RPMI8226 (cell line): ENCODE results near the gene CD52.

ENCODE experiments used
- DNase-seq: peaks from one replicate; pipeline ENCODE4 v3.0.0-alpha.2; 2015

CD52 gene

GRCh38 chr1:26335774-26336476 is 18.2 kb downstream of the CD52 start:
- DNase-seq = no peak

GRCh38 chr1:26336477-26337205 is 18.9 kb downstream of the CD52 start:
- peak; percentile 97 for DNase-seq

GRCh38 chr1:26337206-26337535 is 19.4 kb downstream of the CD52 start:
- DNase-seq = no peak

GRCh38 chr1:26337625-26338024 is 19.9 kb downstream of the CD52 start:
- DNase-seq = peak; percentile 30

- DNase-seq = no peak
Observed at GRCh38 chr1:26338670-26339069, 20.9 kb downstream of the CD52 start.

GRCh38 chr1:26340047-26340481 is 22.3 kb downstream of the CD52 start:
- DNase-seq = no peak

- no peak for DNase-seq
Observed at GRCh38 chr1:26344147-26344920, 26.6 kb downstream of the CD52 start.

GRCh38 chr1:26345718-26346117 is 28.0 kb downstream of the CD52 start:
- DNase-seq = no peak

- no peak for DNase-seq
Observed at GRCh38 chr1:26346274-26347033, 28.7 kb downstream of the CD52 start.

- no peak for DNase-seq
Observed at GRCh38 chr1:26349188-26349876, 31.6 kb downstream of the CD52 start.

- no peak for DNase-seq
Observed at GRCh38 chr1:26349877-26350244, 32.1 kb downstream of the CD52 start.

GRCh38 chr1:26350343-26350700 is 32.6 kb downstream of the CD52 start:
- DNase-seq = no peak

GRCh38 chr1:26350701-26351589 is 33.2 kb downstream of the CD52 start:
- no peak for DNase-seq

GRCh38 chr1:26351590-26352337 is 34.0 kb downstream of the CD52 start:
- DNase-seq = no peak

- DNase-seq = no peak
Observed at GRCh38 chr1:26352338-26352679, 34.6 kb downstream of the CD52 start.

GRCh38 chr1:26353210-26353859 is 35.6 kb downstream of the CD52 start:
- DNase-seq = no peak

- DNase-seq = no peak
Observed at GRCh38 chr1:26353976-26354820, 36.4 kb downstream of the CD52 start, which contains the start of gene CRYBG2. Gene CRYBG2 (minus strand): TSS chr1:26354130. CDS start chr1:26346657, 7,473 bp downstream.

- no peak for DNase-seq
Observed at GRCh38 chr1:26354972-26355371, 37.2 kb downstream of the CD52 start.

- DNase-seq = no peak
Observed at GRCh38 chr1:26356106-26356505, 38.3 kb downstream of the CD52 start.
